GM18508 (cell line): ENCODE results near the gene CLIC4.
A peak's percentile ranks its signal among the peaks of the same experiment; 100 is the strongest.
"Not testable (repeated sequence)": the region's sequence is repeated elsewhere in the genome, so short reads cannot be mapped to it uniquely, and the experiment has no call there.

Experiments
- ATAC-seq: cut with Tn5 transposase; IDR thresholded peaks from one replicate; pipeline ENCODE4 v1.9.1; 2021; ENCODE audit warnings: moderate number of reproducible peaks; ENCODE audit not compliant: insufficient read depth, unreplicated experiment

Gene CLIC4

DNA sequence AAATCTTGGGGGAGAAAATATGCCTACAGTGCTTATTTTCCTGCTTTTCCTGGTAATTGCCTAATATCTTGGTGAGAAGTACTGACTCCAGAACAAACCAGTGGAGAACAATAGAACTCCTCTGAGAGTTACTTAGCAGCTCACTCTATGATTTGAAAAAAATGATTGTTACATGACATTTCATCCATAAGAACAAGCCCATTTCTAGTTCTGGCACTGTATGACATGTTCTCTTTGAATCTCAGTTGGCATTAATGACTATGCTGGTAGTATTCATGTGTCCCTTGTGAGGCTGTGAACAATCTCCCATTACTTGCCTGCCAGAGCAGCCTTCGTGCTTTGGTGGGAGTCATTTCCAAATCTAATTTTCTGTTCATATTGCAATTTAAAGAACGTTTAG, 58.0 kb downstream of the CLIC4 start:
- ATAC-seq, result no peak

GRCh38 chr1:24803987-24804530, 58.8 kb downstream of the CLIC4 start:
- ATAC-seq, result no peak

GRCh38 chr1:24805534-24806301, 60.5 kb downstream of the CLIC4 start:
- no peak for ATAC-seq

GRCh38 chr1:24806588-24806987, 61.3 kb downstream of the CLIC4 start:
- ATAC-seq, result no peak

DNA sequence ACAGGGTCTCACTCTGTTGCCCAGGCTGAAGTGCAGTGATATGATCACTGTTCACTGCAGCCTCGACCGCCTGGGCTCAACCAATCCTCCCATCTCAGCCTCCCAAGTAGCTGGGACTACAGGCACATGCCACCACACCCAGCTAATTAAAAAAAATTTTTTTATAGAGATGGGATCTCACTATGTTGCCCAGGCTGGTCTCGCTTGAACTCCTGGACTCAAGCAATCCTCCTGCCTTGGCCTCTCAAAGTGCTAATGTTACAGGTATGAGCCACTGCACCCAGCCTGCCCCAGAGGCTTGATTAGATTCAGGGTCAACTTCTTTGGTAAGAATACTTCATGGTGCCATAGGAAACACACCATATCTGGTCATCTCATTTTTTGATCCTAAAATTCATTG, 66.2 kb downstream of the CLIC4 start:
- not testable (repeated sequence) for ATAC-seq

- ATAC-seq, result not testable (repeated sequence)
Observed at GRCh38 chr1:24820221-24820620, 75.0 kb downstream of the CLIC4 start.

DNA sequence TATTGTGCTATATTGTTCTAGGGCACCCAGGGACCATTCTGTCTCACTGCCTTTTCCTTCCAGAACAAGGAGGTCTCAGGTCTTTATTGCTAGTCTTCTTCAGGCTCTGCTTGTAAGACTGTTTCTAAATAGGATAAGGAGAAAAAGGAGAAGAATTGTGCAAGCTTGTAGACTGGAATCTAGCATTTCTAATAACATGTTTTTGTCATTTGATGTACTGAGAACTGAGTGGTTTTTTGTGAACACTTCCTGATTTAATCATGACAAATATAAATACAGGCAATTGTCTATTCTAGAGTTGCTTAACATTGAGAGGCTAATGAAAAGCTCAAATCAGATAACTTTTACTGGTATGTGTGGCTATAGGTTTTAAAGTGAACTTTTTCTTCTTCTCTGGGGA, 77.6 kb downstream of the CLIC4 start:
- no peak for ATAC-seq

DNA sequence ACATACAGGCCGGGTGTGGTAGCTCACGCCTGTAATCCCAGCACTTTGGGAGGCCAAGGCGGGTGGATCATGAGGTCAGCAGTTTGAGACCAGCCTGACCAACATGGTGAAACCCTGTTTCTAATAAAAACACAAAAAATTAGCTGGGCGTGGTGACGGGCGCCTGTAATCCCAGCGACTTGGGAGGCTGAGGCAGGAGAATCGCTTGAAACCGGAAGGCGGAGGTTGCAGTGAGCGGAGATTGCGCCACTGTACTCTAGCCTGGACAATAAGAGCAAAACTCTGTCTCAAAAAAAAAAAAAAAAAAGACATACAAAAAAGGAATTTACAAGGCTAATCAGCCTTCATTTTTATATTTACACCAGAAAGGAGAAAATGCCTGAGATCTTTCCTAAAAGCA, 78.2 kb downstream of the CLIC4 start:
- not testable (repeated sequence) for ATAC-seq

GRCh38 chr1:24825174-24825573, 79.9 kb downstream of the CLIC4 start:
- no peak for ATAC-seq

DNA sequence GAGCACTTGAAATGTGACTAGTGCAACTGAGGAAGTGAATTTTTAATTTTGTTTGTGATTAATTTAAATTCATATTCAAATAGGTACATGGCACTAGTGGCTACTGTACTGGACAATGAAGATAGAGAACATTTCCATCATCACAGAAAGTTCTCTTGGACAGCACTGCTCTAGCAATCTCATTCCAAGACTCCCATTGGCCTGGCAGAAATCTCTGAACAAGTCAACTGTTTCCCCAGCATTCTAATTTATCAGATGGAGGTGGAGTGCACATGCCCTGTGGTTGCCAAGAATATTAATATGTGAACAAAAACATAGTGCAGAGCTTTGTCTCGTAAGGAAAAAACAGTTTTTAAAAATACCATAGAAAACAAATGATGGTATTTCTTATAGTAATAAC, 81.3 kb downstream of the CLIC4 start:
- no peak for ATAC-seq

DNA sequence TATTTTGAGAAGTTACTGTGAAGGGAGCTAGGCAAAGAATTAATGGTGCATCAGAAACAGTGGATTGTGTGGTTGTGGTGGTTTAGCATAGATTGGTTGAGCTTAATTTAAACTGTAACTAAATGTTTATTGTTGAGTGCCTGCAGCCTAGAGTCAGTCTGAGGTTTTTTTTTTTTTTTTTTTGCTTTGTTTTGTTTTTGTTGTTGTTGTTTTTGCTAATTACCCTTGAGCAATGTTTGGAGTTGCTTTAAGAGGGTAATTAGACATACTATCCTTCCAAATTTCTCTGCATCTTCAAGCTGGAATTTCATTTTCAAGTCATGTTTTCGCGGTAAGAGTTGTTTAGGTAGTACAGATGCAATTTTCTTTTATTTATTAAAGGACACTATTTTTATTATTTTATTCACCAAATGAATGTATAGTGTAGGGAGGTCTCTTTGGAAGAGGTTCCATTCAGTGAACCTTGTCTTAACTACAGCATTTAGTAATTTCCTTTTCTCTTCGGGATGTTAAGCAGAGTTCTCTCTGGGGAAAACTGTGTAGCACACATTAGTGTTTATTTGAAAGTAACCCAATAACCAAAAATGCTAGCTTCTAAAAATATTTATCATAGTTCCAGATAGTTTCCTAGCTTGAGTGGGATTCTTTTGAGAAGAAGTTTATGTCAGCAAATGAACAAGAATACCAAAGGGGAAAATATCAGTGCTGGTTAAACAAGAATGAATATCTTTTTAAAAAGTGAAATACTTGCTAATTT, 82.3 kb downstream of the CLIC4 start:
- no peak for ATAC-seq

GRCh38 chr1:24828183-24828886, 83.1 kb downstream of the CLIC4 start:
- no peak for ATAC-seq

GRCh38 chr1:24828887-24829192, 83.6 kb downstream of the CLIC4 start:
- no peak for ATAC-seq

DNA sequence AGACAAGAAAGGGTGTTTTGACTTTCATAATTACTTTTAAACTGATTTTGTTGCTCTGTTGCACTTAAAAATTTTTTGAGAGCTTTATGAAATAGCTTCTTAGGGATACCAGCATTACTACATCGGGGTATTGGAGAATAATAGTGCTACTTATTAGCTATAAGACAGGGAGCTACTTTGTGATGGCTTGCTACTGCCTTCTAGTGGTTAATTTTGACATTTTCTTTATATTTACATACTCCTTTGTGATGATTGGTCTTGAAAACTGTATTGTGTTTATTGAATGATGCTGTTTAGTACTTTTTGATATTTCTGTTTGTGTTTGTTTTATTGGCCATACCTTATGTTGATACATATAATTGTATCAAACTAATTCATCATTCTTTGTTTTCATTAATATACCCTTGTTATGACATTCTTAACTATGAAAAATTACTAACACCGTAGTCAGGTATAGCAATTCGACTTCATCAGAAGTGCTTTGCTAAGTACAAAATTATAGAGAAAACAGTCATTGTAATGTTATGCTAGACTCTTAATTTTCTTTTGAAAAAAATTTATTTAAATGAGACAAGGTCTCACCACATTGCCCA, 85.5 kb downstream of the CLIC4 start:
- no peak for ATAC-seq

DNA sequence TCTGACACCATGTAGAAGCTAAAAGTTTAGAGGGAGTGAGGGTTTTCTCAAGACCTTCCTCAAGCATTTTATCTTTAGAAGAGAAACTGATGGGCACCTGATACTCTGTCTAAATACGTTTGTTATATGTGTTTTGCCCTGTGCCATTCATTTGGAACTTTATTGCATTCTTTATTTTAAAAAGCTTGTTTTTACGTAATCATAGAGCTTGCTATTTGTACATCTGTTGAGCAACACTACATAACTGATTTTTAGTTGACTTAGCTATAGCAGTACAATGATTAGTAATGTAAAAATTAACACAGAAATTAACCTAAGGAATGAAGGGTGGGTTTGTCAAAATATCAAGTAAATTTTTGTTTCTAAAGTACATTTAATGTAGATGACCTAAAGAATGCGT, 96.3 kb downstream of the CLIC4 start:
- no peak for ATAC-seq

DNA sequence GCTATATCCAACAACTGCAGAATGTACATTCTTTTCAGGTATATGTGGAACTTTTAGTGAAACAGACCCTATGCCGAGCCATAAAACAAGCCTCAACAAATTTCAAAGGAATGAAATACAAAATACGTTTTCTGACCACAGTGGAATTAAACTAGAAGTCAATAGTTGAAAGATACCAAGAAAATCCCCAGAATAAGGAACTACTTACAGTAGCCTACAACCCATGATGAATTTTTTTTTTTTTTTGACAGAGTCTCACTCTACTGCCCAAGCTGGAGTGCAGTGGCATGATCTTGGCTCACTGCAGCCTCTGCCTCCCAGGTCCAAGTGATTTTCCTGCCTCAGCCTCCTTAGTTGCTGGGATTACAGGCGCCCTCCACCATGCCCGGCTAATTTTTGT, 101.4 kb downstream of the CLIC4 start:
- no peak for ATAC-seq

- peak; percentile 55 for ATAC-seq
Observed at GRCh38 chr1:24847995-24848881, 103.0 kb downstream of the CLIC4 start.

DNA sequence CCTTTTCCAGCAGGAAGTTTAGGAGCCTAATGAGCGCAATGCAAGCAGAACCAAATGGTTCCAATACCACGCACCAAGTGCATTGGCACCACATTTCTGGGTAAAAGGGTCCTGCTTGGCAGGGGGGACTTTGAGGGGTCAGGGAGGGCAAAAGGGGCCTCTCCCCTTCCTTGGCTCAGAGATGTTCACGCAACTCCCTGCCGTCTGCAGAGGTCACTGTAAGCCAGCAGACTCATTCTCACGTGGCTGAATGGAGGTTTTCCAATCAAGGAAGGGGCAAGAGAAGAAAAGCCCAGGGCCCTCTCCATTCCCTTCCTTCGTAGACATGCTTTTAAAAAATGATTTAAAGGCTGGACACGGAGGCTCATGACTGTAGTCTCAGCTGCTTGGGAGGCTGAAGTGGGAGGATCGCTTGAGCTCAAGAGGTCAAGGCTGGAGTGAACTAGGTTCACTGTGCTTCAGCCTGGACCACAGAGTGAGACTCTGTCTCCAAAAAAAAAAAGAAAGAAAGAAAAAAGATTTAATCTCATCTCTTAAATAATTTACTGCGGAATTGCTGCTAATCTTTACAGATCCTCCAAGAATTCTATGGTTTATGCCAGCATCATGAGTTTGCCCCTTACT, 104.5 kb downstream of the CLIC4 start:
- no peak for ATAC-seq

- no peak for ATAC-seq
Observed at GRCh38 chr1:24850328-24850920, 105.2 kb downstream of the CLIC4 start.
